Esophagus squamous epithelium (tissue), 5 donors: ENCODE data around the gene CTPS1. TPM values are rescaled to one million over a fixed set of nuclear protein-coding genes. Genes with fewer than 3 reads are reported as not detected.

ENCODE experiments used
- DNase-seq: peaks from one replicate; lab custom pipeline; 2025; lab: John Stamatoyannopoulos, UW
- H3K27ac ChIP-seq, 4 donors: fragments of 200-600 bp; sonication (generic); one replicate each; pipeline ENCODE4 v1.5.1; 2016 to 2019; ENCODE audit warnings: mild to moderate bottlenecking in 1 of 4
- H3K27me3 ChIP-seq, 4 donors: fragments of 200-600 bp; sonication (generic); 1 replicate in 3 of 4; 2 replicates in 1 of 4; pipeline versions ENCODE4 v1.5.1 to v1.6.0; 2017 to 2021; ENCODE audit warnings: antibody characterized with exemption in 1 of 4
- H3K36me3 ChIP-seq, 3 donors: fragments of 200-600 bp; sonication (generic); one replicate each; pipeline ENCODE4 v1.5.1; 2016 to 2019
- H3K4me1 ChIP-seq, 3 donors: fragments of 200-600 bp; sonication (generic); one replicate each; pipeline ENCODE4 v1.5.1; 2017 to 2019
- H3K4me3 ChIP-seq, 4 donors: fragments of 200-600 bp; sonication (generic); 1 replicate in 3 of 4; 2 replicates in 1 of 4; pipeline ENCODE4 v1.5.1; 2016 to 2019; ENCODE audit warnings: mild to moderate bottlenecking in 2 of 4, moderate library complexity in 1 of 4
- H3K9me3 ChIP-seq, 3 donors: fragments of 200-600 bp; sonication (generic); one replicate each; pipeline ENCODE4 v1.5.1; 2016 to 2019
- CTCF ChIP-seq, 6 experiments: fragments of 450-650 bp in 4 of 6; fragments of 200-600 bp in 2 of 6; sonication (generic) in 2 of 6; IDR thresholded peaks; one replicate each; pipeline ENCODE4 v1.5.1; 2016 to 2019; ENCODE audit warnings: antibody characterized with exemption in 6 of 6, mild to moderate bottlenecking in 4 of 6, moderate library complexity in 4 of 6
- POLR2A ChIP-seq, 4 donors: fragments of 450-650 bp; IDR thresholded peaks; one replicate each; pipeline ENCODE4 v1.6.1; 2017; ENCODE audit warnings: antibody characterized with exemption in 4 of 4, mild to moderate bottlenecking in 4 of 4, moderate library complexity in 3 of 4
- WGBS, 2 donors: methylation state at CpG; one replicate each; pipeline ENCODE4 v1.1.5; 2018; 5-methylcytosine and 5-hydroxymethylcytosine counted together
- intact Hi-C: fragments of 100-400 bp; cut with DNase I; formaldehyde crosslinking; loops from one replicate; pipeline ENCODE4 v1.15.0; 2022
- total RNA-seq, 4 donors: library from RNA; depleted of rRNA; stranded (reverse); fragments of >200 nt; gene quantifications; one replicate each; pipeline ENCODE4 v1.1.0, GENCODE V29; 2016
- donor health status: DM: yes; HTN: yes; CAD: no.

Gene CTPS1
- total RNA-seq, 4 donors from 2014 or later: 14.6 to 42.8 (median 23.7) TPM

GRCh38 chr1:41015281-41015896 lies 35.9 kb downstream of the CTPS1 start:
- H3K36me3 ChIP-seq: peaks cover 1 to 81% (median 12%) of the 10 kb centered on the region in 3 donors
- H3K4me1 ChIP-seq: peaks cover 0 to 22% (median 0%) of the 10 kb centered on the region in 3 donors
- no peak overlapping the region for H3K27ac ChIP-seq
- no peaks in the 10 kb centered on the region for H3K9me3 ChIP-seq
- no peak for DNase-seq
- H3K27me3 ChIP-seq: no peaks in the 10 kb centered on the region
- WGBS, 2 donors: 40 to 83% methylated on average over 1 to 2 of the region's 5 CpGs
- no peak overlapping the region for H3K4me3 ChIP-seq
- intact Hi-C loops: no loop called here
- TF ChIP-seq POLR2A (IDR thresholded peaks at IDR 0.05): no peak
- TF ChIP-seq CTCF (IDR thresholded peaks at IDR 0.05): no peak

GRCh38 chr1:41015897-41016470 lies 36.5 kb downstream of the CTPS1 start:
- Histone ChIP-seq H3K4me1 (peaks cover 0 to 17% (median 0%) of the 10 kb centered on the region in 3 donors), H3K36me3 (peaks cover 0 to 75% (median 12%) of the 10 kb centered on the region in 3 donors), H3K9me3 (no peaks in the 10 kb centered on the region), H3K4me3 (no peak overlapping the region), H3K27ac (no peak overlapping the region), H3K27me3 (no peaks in the 10 kb centered on the region)
- DNase-seq: no peak
- WGBS, 2 donors: 73 to 83% methylated on average over 3 to 4 of the region's 13 CpGs
- intact Hi-C loops: no loop called here
- TF ChIP-seq POLR2A (IDR thresholded peaks at IDR 0.05) (no peak), CTCF (IDR thresholded peaks at IDR 0.05) (no peak)

- H3K9me3 ChIP-seq: no peaks in the 10 kb centered on the region
- no peak overlapping the region for H3K27ac ChIP-seq
- WGBS, 2 donors: 84 to 95% methylated on average over 17 to 20 of the region's 44 CpGs
- peaks cover 0 to 61% (median 12%) of the 10 kb centered on the region in 3 donors for H3K36me3 ChIP-seq
- peaks cover 0 to 29% (median 6%) of the 10 kb centered on the region in 3 donors for H3K4me1 ChIP-seq
- no peak overlapping the region for H3K4me3 ChIP-seq
- DNase-seq: no peak
- intact Hi-C loops: no loop called here
- TF ChIP-seq CTCF (IDR thresholded peaks at IDR 0.05) (no peak), POLR2A (IDR thresholded peaks at IDR 0.05) (no peak)
- no peaks in the 10 kb centered on the region for H3K27me3 ChIP-seq
Observed at GRCh38 chr1:41017141-41018017, 37.9 kb downstream of the CTPS1 start.

GRCh38 chr1:41018018-41018410 lies 38.5 kb downstream of the CTPS1 start:
- no peaks in the 10 kb centered on the region for H3K27me3 ChIP-seq
- H3K9me3 ChIP-seq: no peaks in the 10 kb centered on the region
- 90% methylated on average over 2 of the region's 8 CpGs; no CpG with 5 or more reads in 1 of the 2 donors for WGBS, 2 donors
- H3K36me3 ChIP-seq: peaks cover 0 to 54% (median 12%) of the 10 kb centered on the region in 3 donors
- no peak for TF ChIP-seq CTCF (IDR thresholded peaks at IDR 0.05)
- TF ChIP-seq POLR2A (IDR thresholded peaks at IDR 0.05): no peak
- intact Hi-C loops: no loop called here
- no peak overlapping the region for H3K27ac ChIP-seq
- H3K4me3 ChIP-seq: no peak overlapping the region
- peaks cover 0 to 25% (median 6%) of the 10 kb centered on the region in 3 donors for H3K4me1 ChIP-seq
- no peak for DNase-seq
